Activated naive CD4-positive, alpha-beta T cell treated with anti-CD3 and anti-CD28 coated beads, Interleukin-2, amount 10 ng/mL, durations not matched to agents 7 days and 5 days (primary cell): ENCODE data around the gene TNRC18.

Experiments used
- CTCF ChIA-PET: fragments of 350-600 bp; sonication (Branson Sonifier 250); formaldehyde crosslinking; loops from one replicate; lab custom pipeline; 2021; ENCODE audit warnings: antibody characterized with exemption; lab: Charles Lee
- DNase-seq: peaks from one replicate; pipeline ENCODE4 v3.0.0-alpha.2; 2020
- H3K27ac Mint-ChIP-seq: one replicate; pipeline ENCODE4 v1.8.0; 2021; ENCODE audit warnings: mild to moderate bottlenecking, moderate library complexity, mixed read lengths
- H3K27me3 Mint-ChIP-seq: one replicate; pipeline ENCODE4 v1.8.0; 2021; ENCODE audit warnings: mild to moderate bottlenecking, mixed read lengths
- H3K36me3 Mint-ChIP-seq: one replicate; pipeline ENCODE4 v1.8.0; 2021; ENCODE audit warnings: mixed read lengths
- H3K4me1 Mint-ChIP-seq: one replicate; pipeline ENCODE4 v1.8.0; 2021; ENCODE audit warnings: mixed read lengths
- H3K4me3 Mint-ChIP-seq: one replicate; pipeline ENCODE4 v1.8.0; 2021; ENCODE audit warnings: mild to moderate bottlenecking, moderate library complexity, mixed read lengths
- H3K9me3 Mint-ChIP-seq: one replicate; pipeline ENCODE4 v1.8.0; 2021; ENCODE audit warnings: mixed read lengths

Gene TNRC18

DNA sequence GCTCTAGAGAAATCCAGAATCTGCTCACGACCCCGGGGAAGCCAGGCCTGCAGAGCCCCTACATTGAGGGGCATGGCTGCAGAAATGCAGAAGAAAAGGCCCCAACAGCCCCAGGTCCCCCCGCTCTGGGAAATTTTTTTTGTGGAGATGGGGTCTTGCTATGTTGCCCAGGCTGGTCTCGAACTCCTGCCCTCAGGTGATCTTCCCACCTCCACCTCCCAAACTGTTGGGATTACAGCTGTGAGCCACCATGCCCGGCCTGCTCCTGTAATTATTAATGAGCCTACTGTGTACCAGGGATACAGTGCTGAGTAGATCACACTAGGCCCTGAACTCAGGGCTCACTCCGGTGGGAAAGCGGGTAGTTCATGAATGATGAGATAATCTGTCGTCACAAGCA is 29.9 kb downstream of the TNRC18 start:
- peaks cover 3% of the 10 kb centered on the region for H3K27me3 Mint-ChIP-seq
- peaks cover 41% of the 10 kb centered on the region for H3K4me1 Mint-ChIP-seq
- peak overlapping the region; percentile 33 for H3K4me3 Mint-ChIP-seq
- CTCF ChIA-PET: interaction anchor here (1.2 kb wide), 2 partner anchors 58 to 154 kb away, joined by 3 read pairs; no protein-coding TSS in a partner anchor
- peak overlapping the region; percentile 67 for H3K27ac Mint-ChIP-seq
- H3K9me3 Mint-ChIP-seq: no peaks in the 10 kb centered on the region
- H3K36me3 Mint-ChIP-seq: peaks cover 24% of the 10 kb centered on the region
- no peak for DNase-seq

- H3K4me3 Mint-ChIP-seq: no peak overlapping the region
These were observed 30.3 kb downstream of the TNRC18 start for GRCh38 chr7:5393328-5393727.

GRCh38 chr7:5390918-5391317 is 32.7 kb downstream of the TNRC18 start:
- CTCF ChIA-PET: interaction anchor here (1.0 kb wide), 1 partner anchor 24 kb away, joined by 4 read pairs; no protein-coding TSS in a partner anchor
- no peaks in the 10 kb centered on the region for H3K27me3 Mint-ChIP-seq
- peaks cover 31% of the 10 kb centered on the region for H3K36me3 Mint-ChIP-seq
- no peak overlapping the region for H3K4me3 Mint-ChIP-seq
- no peaks in the 10 kb centered on the region for H3K9me3 Mint-ChIP-seq
- DNase-seq: no peak
- no peak overlapping the region for H3K27ac Mint-ChIP-seq
- peaks cover 28% of the 10 kb centered on the region for H3K4me1 Mint-ChIP-seq

More at GRCh38 chr7:5393328-5393727, 30.3 kb downstream of the TNRC18 start:
- CTCF ChIA-PET: interaction anchor here (1.2 kb wide), 2 partner anchors 58 to 153 kb away, joined by 3 read pairs; no protein-coding TSS in a partner anchor
- H3K4me1 Mint-ChIP-seq: peaks cover 38% of the 10 kb centered on the region
- peaks cover 24% of the 10 kb centered on the region for H3K36me3 Mint-ChIP-seq
- no peaks in the 10 kb centered on the region for H3K9me3 Mint-ChIP-seq
- DNase-seq: no peak
- H3K27me3 Mint-ChIP-seq: no peaks in the 10 kb centered on the region
- H3K27ac Mint-ChIP-seq: no peak overlapping the region

GRCh38 chr7:5388905-5389433 is 34.7 kb downstream of the TNRC18 start:
- Mint-ChIP-seq H3K9me3 (no peaks in the 10 kb centered on the region), H3K4me1 (peaks cover 16% of the 10 kb centered on the region), H3K4me3 (no peak overlapping the region), H3K27me3 (no peaks in the 10 kb centered on the region), H3K36me3 (peaks cover 34% of the 10 kb centered on the region), H3K27ac (no peak overlapping the region)
- CTCF ChIA-PET: no interaction called here
- DNase-seq: no peak

DNA sequence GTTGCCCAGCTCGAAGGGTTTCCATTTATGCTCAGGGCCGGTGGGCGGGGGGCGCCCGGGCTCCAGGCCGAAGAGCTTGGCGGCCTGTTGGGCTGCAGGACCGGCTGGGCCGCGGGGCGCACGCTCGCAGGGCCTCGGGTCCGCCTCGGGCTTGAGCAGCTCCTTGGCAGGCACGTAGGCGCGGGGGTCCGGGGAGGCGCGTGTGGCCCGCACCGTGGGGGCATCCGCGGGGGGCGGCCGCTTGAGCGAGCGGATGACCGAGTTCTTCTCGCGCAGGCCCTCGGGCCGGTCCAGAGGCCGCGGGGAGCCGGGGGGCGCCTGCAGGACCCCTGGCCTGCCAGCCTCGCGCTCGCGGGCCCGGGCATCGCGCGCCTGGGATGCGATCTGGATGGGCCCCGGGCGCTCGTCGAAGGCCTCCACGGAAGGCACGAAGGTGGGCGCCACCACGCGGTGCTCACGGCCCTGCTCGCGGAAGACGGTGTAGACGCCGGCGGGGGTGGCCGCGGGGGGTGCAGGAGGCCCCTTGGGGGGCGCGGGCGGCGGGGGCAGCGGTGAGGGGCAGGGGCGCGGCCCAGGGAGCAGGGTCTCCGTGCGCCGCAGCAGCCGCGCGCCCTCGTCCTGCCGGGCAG is 35.2 kb downstream of the TNRC18 start:
- Mint-ChIP-seq H3K9me3 (no peaks in the 10 kb centered on the region), H3K4me3 (no peak overlapping the region), H3K4me1 (peaks cover 12% of the 10 kb centered on the region), H3K27me3 (no peaks in the 10 kb centered on the region), H3K27ac (no peak overlapping the region), H3K36me3 (peaks cover 30% of the 10 kb centered on the region)
- CTCF ChIA-PET: no interaction called here
- DNase-seq: no peak

DNA sequence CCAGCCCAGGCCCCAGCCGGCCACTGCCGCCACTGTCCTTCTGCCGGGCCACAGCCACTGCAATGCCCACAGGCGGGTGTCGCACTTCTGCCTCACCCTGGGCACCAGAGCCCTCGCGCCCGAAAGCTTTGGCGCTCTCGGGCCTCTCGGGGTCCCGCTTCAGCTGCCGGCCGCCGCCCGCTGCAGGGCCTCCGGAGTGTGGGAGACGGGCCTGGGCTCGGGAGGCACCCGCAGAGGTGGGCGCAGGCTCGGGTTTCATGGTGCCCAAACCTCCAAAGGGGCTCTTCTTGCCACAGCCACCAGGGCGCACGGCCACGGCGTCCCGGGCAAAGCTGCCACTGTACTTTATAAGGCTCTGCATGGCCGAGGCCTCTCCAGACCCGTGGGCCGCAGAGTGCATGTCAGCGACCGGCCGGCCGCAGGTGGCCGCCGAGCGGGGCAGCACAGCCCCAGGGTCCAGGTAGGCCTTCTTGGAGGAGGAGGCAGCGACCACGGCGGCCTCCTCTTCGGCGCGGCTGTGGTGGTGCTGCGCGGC is 35.9 kb downstream of the TNRC18 start:
- Mint-ChIP-seq H3K27me3 (no peaks in the 10 kb centered on the region), H3K4me1 (peaks cover 10% of the 10 kb centered on the region), H3K4me3 (no peak overlapping the region), H3K27ac (no peak overlapping the region), H3K9me3 (no peaks in the 10 kb centered on the region), H3K36me3 (peaks cover 24% of the 10 kb centered on the region)
- CTCF ChIA-PET: no interaction called here
- DNase-seq: no peak

DNA sequence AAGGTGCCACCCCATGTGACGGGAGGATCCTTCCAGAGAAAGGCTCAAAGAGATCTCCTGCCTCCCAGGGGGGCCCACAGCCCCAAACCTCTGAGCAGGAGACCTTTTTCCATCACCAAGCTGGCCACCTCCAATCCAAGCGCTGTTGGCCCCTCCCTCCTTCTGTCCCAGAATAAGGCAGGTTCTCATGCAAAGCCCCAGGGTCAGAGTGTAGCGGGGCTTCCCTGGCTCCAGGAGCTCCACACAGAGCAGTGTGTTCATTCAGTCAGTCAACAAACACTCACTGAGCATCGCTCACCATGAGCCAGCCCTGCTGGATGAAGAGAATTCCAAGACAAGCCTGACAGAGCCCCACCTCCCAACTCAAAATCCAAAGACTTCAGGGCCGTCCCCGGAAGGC is 39.0 kb downstream of the TNRC18 start:
- Mint-ChIP-seq H3K36me3 (peaks cover 18% of the 10 kb centered on the region), H3K9me3 (no peaks in the 10 kb centered on the region), H3K4me3 (no peak overlapping the region), H3K27me3 (no peaks in the 10 kb centered on the region), H3K4me1 (peaks cover 12% of the 10 kb centered on the region), H3K27ac (no peak overlapping the region)
- DNase-seq: no peak
- CTCF ChIA-PET: no interaction called here

DNA sequence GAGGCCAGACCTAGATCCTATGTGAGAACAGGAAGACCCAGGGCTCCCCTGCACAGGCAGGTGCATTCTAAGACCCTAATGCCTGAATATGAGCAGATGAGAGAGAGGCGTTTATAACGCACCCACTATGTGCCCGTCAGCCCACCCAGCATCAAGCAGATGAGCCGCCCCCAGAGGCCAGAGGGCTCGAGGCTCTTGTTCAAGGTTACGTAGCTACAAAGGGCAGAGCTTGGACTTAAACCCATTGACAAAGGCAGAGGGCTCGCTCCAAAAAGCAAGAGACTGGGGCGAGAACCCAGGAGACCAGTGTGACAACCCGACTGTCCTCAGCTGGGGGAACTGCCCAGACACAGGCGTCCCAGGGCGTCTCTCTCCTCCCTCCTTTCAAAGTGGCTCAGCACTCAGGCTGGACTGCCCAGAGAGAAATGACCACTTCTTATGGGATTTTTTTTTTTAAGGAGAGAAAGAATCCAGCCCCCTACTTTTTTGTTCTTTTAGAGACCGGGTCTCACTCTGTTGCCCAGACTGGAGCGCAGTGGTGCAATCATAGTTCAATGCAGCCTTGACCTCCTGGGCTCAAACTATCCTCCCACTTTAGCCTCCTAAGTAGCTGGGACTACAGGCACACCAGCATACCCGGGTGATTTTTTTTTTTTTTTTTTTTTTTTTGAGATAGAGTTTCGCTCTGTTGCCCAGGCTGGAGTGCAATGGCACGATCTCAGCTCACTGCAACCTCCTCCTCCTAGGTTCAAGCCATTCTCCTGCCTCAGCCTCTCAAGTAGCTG is 40.1 kb downstream of the TNRC18 start:
- no peak overlapping the region for H3K27ac Mint-ChIP-seq
- peaks cover 12% of the 10 kb centered on the region for H3K4me1 Mint-ChIP-seq
- CTCF ChIA-PET: no interaction called here
- DNase-seq: no peak
- H3K4me3 Mint-ChIP-seq: no peak overlapping the region
- H3K27me3 Mint-ChIP-seq: no peaks in the 10 kb centered on the region
- H3K36me3 Mint-ChIP-seq: peaks cover 17% of the 10 kb centered on the region
- no peaks in the 10 kb centered on the region for H3K9me3 Mint-ChIP-seq

GRCh38 chr7:5382281-5382892 is 41.2 kb downstream of the TNRC18 start:
- CTCF ChIA-PET: no interaction called here
- DNase-seq: no peak
- H3K9me3 Mint-ChIP-seq: no peaks in the 10 kb centered on the region
- H3K4me3 Mint-ChIP-seq: no peak overlapping the region
- H3K4me1 Mint-ChIP-seq: peaks cover 12% of the 10 kb centered on the region
- H3K27ac Mint-ChIP-seq: no peak overlapping the region
- H3K36me3 Mint-ChIP-seq: peaks cover 15% of the 10 kb centered on the region
- no peaks in the 10 kb centered on the region for H3K27me3 Mint-ChIP-seq

- Mint-ChIP-seq H3K9me3 (no peaks in the 10 kb centered on the region), H3K27me3 (no peaks in the 10 kb centered on the region), H3K4me1 (peaks cover 11% of the 10 kb centered on the region), H3K27ac (no peak overlapping the region), H3K36me3 (peaks cover 14% of the 10 kb centered on the region), H3K4me3 (no peak overlapping the region)
- no peak for DNase-seq
- CTCF ChIA-PET: interaction anchor here (1.1 kb wide), 1 partner anchor 15 kb away, joined by 3 read pairs; no protein-coding TSS in a partner anchor
These were observed 42.4 kb downstream of the TNRC18 start for GRCh38 chr7:5381071-5381772.

GRCh38 chr7:5380350-5381070 is 43.1 kb downstream of the TNRC18 start:
- Mint-ChIP-seq H3K4me1 (peaks cover 9% of the 10 kb centered on the region), H3K4me3 (no peak overlapping the region), H3K27me3 (no peaks in the 10 kb centered on the region), H3K9me3 (no peaks in the 10 kb centered on the region), H3K27ac (no peak overlapping the region), H3K36me3 (peaks cover 15% of the 10 kb centered on the region)
- no peak for DNase-seq
- CTCF ChIA-PET: interaction anchor here (1.0 to 1.1 kb wide), 2 partner anchors 14 to 71 kb away, joined by 3 read pairs; no protein-coding TSS in a partner anchor

- Mint-ChIP-seq H3K4me3 (no peak overlapping the region), H3K4me1 (peaks cover 9% of the 10 kb centered on the region), H3K27ac (no peak overlapping the region), H3K27me3 (no peaks in the 10 kb centered on the region), H3K9me3 (no peaks in the 10 kb centered on the region), H3K36me3 (peaks cover 18% of the 10 kb centered on the region)
- CTCF ChIA-PET: interaction anchor here (1.0 kb wide), 1 partner anchor 72 kb away, joined by 3 read pairs; no protein-coding TSS in a partner anchor
- no peak for DNase-seq
These were observed 44.1 kb downstream of the TNRC18 start for GRCh38 chr7:5379546-5379945.

DNA sequence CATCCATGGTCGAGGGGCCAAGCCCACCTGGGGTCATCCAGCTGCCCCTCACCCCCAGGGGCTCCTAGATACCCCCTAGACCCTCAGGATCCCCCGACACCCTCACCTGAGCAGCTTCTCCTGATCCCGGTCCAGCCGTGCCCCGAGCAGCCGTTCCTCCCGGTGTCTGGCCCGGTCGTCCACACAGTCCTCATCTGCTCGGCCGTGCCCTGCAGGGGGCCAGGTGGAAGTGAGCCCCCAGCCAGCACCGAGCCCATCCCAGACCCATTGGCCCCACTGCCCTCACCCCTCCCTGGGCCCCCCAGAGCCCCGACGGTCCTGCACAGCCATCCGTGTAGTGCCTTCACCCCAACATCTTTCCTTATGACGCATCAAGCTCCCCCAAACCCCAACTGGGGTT is 45.8 kb downstream of the TNRC18 start:
- Mint-ChIP-seq H3K4me1 (peaks cover 2% of the 10 kb centered on the region), H3K27me3 (no peaks in the 10 kb centered on the region), H3K9me3 (no peaks in the 10 kb centered on the region), H3K27ac (no peak overlapping the region), H3K4me3 (no peak overlapping the region), H3K36me3 (peaks cover 26% of the 10 kb centered on the region)
- CTCF ChIA-PET: no interaction called here
- no peak for DNase-seq
